Measurements from ENCODE around the gene MRPL20.
"Not testable (repeated sequence)": the region's sequence is repeated elsewhere in the genome, so short reads cannot be mapped to it uniquely, and the experiment has no call there.

MRPL20 gene

GRCh38 chr1:1407636-1408318 is 684 bp upstream of the MRPL20 start:
- no peak for DNase-seq (ENCODE audit: low read depth in 2 of 2)

GRCh38 chr1:1406101-1406820 is 832 bp downstream of the MRPL20 start:
- no peak for DNase-seq (ENCODE audit: low read depth in 2 of 2)

- no peak for DNase-seq (ENCODE audit: low read depth in 2 of 2)
Measured at GRCh38 chr1:1403653-1404052, 3.4 kb downstream of the MRPL20 start.

- DNase-seq (ENCODE audit: low read depth in 2 of 2): not testable (repeated sequence)
Measured at GRCh38 chr1:1402901-1403392, 4.1 kb downstream of the MRPL20 start.

GRCh38 chr1:1402072-1402900 is 4.8 kb downstream of the MRPL20 start:
- peak in 1 of 2 donors; percentile 23 for DNase-seq (ENCODE audit: low read depth in 2 of 2)

- DNase-seq (ENCODE audit: low read depth in 2 of 2): no peak
Measured at GRCh38 chr1:1401457-1402010, 5.6 kb downstream of the MRPL20 start.

- DNase-seq (ENCODE audit: low read depth in 2 of 2): no peak
Measured at GRCh38 chr1:1400576-1401456, 6.3 kb downstream of the MRPL20 start.

- no peak for DNase-seq (ENCODE audit: low read depth in 2 of 2)
Measured at GRCh38 chr1:1399872-1400575, 7.1 kb downstream of the MRPL20 start.

GRCh38 chr1:1399187-1399871 is 7.8 kb downstream of the MRPL20 start, which contains the start of gene CCNL2:
Gene CCNL2, minus strand, starts transcription at chr1:1399335. Its CDS starts 29 bp downstream, at chr1:1399306.
- DNase-seq (ENCODE audit: low read depth in 2 of 2): peak; percentile 99

GRCh38 chr1:1398677-1399186 is 8.4 kb downstream of the MRPL20 start:
- no peak for DNase-seq (ENCODE audit: low read depth in 2 of 2)

- no peak for DNase-seq (ENCODE audit: low read depth in 2 of 2)
Measured at GRCh38 chr1:1397839-1398523, 9.1 kb downstream of the MRPL20 start.

GRCh38 chr1:1395166-1395565 is 11.9 kb downstream of the MRPL20 start:
- no peak for DNase-seq (ENCODE audit: low read depth in 2 of 2)

- DNase-seq (ENCODE audit: low read depth in 2 of 2): no peak
Measured at GRCh38 chr1:1394116-1394515, 13.0 kb downstream of the MRPL20 start.

GRCh38 chr1:1393428-1393827 is 13.7 kb downstream of the MRPL20 start:
- DNase-seq (ENCODE audit: low read depth in 2 of 2): no peak

GRCh38 chr1:1393014-1393413 is 14.1 kb downstream of the MRPL20 start:
- DNase-seq (ENCODE audit: low read depth in 2 of 2): no peak

GRCh38 chr1:1391225-1391624 is 15.9 kb downstream of the MRPL20 start:
- no peak for DNase-seq (ENCODE audit: low read depth in 2 of 2)

GRCh38 chr1:1390675-1391074 is 16.4 kb downstream of the MRPL20 start:
- no peak for DNase-seq (ENCODE audit: low read depth in 2 of 2)

GRCh38 chr1:1388078-1388472 is 19.0 kb downstream of the MRPL20 start:
- no peak for DNase-seq (ENCODE audit: low read depth in 2 of 2)
